ENCODE results near the gene TRIM61.
"Not testable (repeated sequence)": the region's sequence is repeated elsewhere in the genome, so short reads cannot be mapped to it uniquely, and the experiment has no call there.

TRIM61 gene

GRCh38 chr4:164977243-164978164 lies at the start of gene TRIM61:
Gene TRIM61 (minus strand): TSS chr4:164977657. CDS start chr4:164970002, 7,655 bp downstream.
- DNase-seq, result peak; percentile 74

GRCh38 chr4:165025782-165026181 lies 48.3 kb upstream of the TRIM61 start:
- DNase-seq, result not testable (repeated sequence)

GRCh38 chr4:165019995-165020394 lies 42.5 kb upstream of the TRIM61 start:
- not testable (repeated sequence) for DNase-seq

GRCh38 chr4:165016971-165017370 lies 39.5 kb upstream of the TRIM61 start:
- DNase-seq, result no peak

- no peak for DNase-seq
These were observed 36.2 kb upstream of the TRIM61 start for GRCh38 chr4:165013691-165014090.

GRCh38 chr4:165011403-165011802 lies 33.9 kb upstream of the TRIM61 start:
- no peak for DNase-seq

GRCh38 chr4:165010991-165011390 lies 33.5 kb upstream of the TRIM61 start:
- DNase-seq, result no peak

GRCh38 chr4:165010487-165010886 lies 33.0 kb upstream of the TRIM61 start:
- DNase-seq, result peak; percentile 4

- DNase-seq, result no peak
These were observed 32.2 kb upstream of the TRIM61 start for GRCh38 chr4:165009493-165010227.

- DNase-seq, result no peak
These were observed 29.4 kb upstream of the TRIM61 start for GRCh38 chr4:165006886-165007285.

GRCh38 chr4:165006456-165006855 lies 29.0 kb upstream of the TRIM61 start:
- no peak for DNase-seq

- DNase-seq, result no peak
These were observed 28.0 kb upstream of the TRIM61 start for GRCh38 chr4:165005352-165005925.

- not testable (repeated sequence) for DNase-seq
These were observed 24.5 kb upstream of the TRIM61 start for GRCh38 chr4:165001957-165002356.

- DNase-seq, result not testable (repeated sequence)
These were observed 21.1 kb upstream of the TRIM61 start for GRCh38 chr4:164998526-164999080.

- DNase-seq, result no peak
These were observed 20.5 kb upstream of the TRIM61 start for GRCh38 chr4:164997941-164998340.

- DNase-seq, result peak; percentile 9
These were observed 19.9 kb upstream of the TRIM61 start for GRCh38 chr4:164997324-164997723.

GRCh38 chr4:164996123-164996522 lies 18.7 kb upstream of the TRIM61 start:
- DNase-seq, result not testable (repeated sequence)

GRCh38 chr4:164990786-164991185 lies 13.3 kb upstream of the TRIM61 start:
- not testable (repeated sequence) for DNase-seq

- no peak for DNase-seq
These were observed 12.0 kb upstream of the TRIM61 start for GRCh38 chr4:164989471-164989870.

GRCh38 chr4:164971929-164972328 lies 5.5 kb downstream of the TRIM61 start:
- not testable (repeated sequence) for DNase-seq

GRCh38 chr4:164959896-164960295 lies 17.6 kb downstream of the TRIM61 start:
- DNase-seq, result no peak

GRCh38 chr4:164959421-164959820 lies 18.0 kb downstream of the TRIM61 start:
- DNase-seq, result not testable (repeated sequence)
